Measurements from ENCODE around the gene COL5A1.

DNA sequence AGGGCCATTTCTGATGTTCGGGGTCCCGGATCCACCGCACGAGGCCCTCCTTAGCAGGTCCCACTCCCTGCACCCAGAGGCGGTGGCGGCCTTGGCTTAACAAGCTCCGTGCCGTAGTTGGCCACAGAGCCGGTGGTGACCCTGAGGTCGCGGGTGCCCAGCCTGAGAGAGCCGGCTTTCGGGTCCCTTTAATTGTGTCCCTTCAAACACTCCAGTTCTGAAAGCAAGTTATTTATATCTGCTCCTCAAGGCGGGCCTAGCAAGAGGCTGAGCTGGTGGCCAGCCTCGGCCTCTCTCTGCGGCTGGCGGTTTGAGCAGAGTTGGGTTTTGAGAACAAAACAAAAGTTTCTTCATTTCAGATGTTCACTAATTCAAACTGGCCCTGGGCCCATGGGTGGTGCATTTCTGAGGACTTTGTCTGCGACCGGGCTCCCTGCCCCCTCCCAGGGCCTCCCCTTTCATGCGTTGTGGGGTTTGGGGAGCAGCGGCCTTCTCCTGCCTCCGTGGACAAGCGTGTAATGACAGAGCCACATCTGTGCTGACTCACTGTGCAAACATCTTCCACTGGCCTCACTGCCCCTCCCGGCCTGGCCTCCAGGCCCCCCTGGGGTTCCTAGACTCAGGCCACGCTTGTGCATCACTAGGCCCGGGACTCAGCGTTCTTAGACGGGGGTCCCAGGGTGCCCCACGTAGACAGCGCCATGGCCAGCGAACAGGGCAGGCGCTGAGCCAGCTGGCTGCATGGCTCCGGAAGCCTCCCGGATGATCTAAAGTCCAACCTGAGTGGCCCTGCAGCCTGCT, 49.4 kb upstream of the COL5A1 start:
- no peak for TF ChIP-seq CTCF (conservative IDR thresholded peaks at IDR 0.05 in 1 of 2, IDR thresholded peaks at IDR 0.05 in 1 of 2; ENCODE audit: low read depth in 1 of 2, low read length in 2 of 2)
- no peak for TF ChIP-seq EZH2 (IDR thresholded peaks at IDR 0.05; ENCODE audit: low read length, missing control alignments)

Data from fibroblast of lung (primary cell).